ENCODE measurements around the gene CLCN4.

GRCh38 chrX:10166731-10167151 is 10.0 kb downstream of the CLCN4 start:
- TF ChIP-seq POLR2A (IDR thresholded peaks at IDR 0.05) = no peak
- TF ChIP-seq, protein P1, sequence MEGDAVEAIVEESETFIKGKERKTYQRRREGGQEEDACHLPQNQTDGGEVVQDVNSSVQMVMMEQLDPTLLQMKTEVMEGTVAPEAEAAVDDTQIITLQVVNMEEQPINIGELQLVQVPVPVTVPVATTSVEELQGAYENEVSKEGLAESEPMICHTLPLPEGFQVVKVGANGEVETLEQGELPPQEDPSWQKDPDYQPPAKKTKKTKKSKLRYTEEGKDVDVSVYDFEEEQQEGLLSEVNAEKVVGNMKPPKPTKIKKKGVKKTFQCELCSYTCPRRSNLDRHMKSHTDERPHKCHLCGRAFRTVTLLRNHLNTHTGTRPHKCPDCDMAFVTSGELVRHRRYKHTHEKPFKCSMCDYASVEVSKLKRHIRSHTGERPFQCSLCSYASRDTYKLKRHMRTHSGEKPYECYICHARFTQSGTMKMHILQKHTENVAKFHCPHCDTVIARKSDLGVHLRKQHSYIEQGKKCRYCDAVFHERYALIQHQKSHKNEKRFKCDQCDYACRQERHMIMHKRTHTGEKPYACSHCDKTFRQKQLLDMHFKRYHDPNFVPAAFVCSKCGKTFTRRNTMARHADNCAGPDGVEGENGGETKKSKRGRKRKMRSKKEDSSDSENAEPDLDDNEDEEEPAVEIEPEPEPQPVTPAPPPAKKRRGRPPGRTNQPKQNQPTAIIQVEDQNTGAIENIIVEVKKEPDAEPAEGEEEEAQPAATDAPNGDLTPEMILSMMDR (IDR thresholded peaks at IDR 0.05) = no peak
